ENCODE data around the gene TXLNA. TPM values are rescaled to one million over a fixed set of nuclear protein-coding genes. Genes with fewer than 3 reads are reported as not detected.
"Not testable (repeated sequence)": the region's sequence is repeated elsewhere in the genome, so short reads cannot be mapped to it uniquely, and the experiment has no call there.

The TXLNA gene
- total RNA-seq, 1 donor from 2014 or later = 59.7 TPM

DNA sequence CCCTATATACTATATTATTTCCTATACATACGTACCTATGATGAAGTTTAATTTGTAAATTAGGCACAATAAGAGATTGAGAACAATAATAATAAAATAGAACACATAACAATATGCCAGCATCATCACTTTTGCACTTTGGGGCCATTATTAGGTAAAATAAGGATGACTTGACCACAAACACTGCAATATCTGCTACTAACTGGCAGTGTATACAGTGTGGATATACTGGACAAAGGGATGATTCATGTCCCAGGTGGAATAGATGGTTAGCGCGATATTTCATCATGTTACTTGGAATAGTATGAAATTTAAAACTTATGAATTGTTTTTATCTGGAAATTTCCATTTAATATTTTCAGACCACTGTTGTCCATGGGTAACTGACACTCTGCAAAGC is 35.4 kb upstream of the TXLNA start:
- H3K36me3 Mint-ChIP-seq = peaks cover 20% of the 10 kb centered on the region
- peaks cover 11% of the 10 kb centered on the region for H3K4me1 Mint-ChIP-seq
- no peaks in the 10 kb centered on the region for H3K27me3 Mint-ChIP-seq (ENCODE audit: low read depth)
- peaks cover 15% of the 10 kb centered on the region for H3K9me3 Mint-ChIP-seq
- TF ChIP-seq, protein P1, sequence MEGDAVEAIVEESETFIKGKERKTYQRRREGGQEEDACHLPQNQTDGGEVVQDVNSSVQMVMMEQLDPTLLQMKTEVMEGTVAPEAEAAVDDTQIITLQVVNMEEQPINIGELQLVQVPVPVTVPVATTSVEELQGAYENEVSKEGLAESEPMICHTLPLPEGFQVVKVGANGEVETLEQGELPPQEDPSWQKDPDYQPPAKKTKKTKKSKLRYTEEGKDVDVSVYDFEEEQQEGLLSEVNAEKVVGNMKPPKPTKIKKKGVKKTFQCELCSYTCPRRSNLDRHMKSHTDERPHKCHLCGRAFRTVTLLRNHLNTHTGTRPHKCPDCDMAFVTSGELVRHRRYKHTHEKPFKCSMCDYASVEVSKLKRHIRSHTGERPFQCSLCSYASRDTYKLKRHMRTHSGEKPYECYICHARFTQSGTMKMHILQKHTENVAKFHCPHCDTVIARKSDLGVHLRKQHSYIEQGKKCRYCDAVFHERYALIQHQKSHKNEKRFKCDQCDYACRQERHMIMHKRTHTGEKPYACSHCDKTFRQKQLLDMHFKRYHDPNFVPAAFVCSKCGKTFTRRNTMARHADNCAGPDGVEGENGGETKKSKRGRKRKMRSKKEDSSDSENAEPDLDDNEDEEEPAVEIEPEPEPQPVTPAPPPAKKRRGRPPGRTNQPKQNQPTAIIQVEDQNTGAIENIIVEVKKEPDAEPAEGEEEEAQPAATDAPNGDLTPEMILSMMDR (IDR thresholded peaks at IDR 0.05; ENCODE audit: unreplicated experiment) = no peak
- H3K27ac Mint-ChIP-seq = peak overlapping the region; percentile 25
- no peak for DNase-seq (ENCODE audit: low spot score in 2 of 2, unreplicated experiment in 2 of 2)
- no peak overlapping the region for H3K4me3 Mint-ChIP-seq

DNA sequence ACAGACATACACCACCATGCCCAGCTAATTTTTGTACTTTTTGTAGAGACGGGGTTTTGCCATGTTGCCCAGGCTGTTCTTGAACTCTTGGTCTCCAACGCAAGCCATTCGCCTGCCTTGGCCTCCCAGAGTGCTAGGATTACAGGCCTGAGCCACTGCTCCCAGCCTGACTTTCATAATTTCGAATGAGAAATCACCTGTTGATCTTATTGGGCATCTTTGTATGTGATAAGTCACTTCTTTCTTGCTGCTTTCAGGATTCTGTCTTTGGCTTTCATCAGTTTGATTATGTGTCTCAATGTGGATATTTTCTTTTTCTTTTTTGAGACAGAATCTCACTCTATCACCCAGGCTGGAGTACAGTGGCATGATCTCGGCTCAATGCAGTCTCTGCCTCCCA is 31.7 kb upstream of the TXLNA start:
- not testable (repeated sequence) for H3K27me3 Mint-ChIP-seq (ENCODE audit: low read depth); H3K4me3 Mint-ChIP-seq; DNase-seq (ENCODE audit: low spot score in 2 of 2, unreplicated experiment in 2 of 2); H3K27ac Mint-ChIP-seq
- H3K36me3 Mint-ChIP-seq = peaks cover 21% of the 10 kb centered on the region
- peaks cover 16% of the 10 kb centered on the region for H3K9me3 Mint-ChIP-seq
- peaks cover 22% of the 10 kb centered on the region for H3K4me1 Mint-ChIP-seq

GRCh38 chr1:32150847-32151246 is 28.6 kb upstream of the TXLNA start:
- no peak for DNase-seq (ENCODE audit: low spot score in 2 of 2, unreplicated experiment in 2 of 2)
- H3K27ac Mint-ChIP-seq = peak overlapping the region; percentile 86
- no peaks in the 10 kb centered on the region for H3K27me3 Mint-ChIP-seq (ENCODE audit: low read depth)
- H3K4me1 Mint-ChIP-seq = peaks cover 21% of the 10 kb centered on the region
- TF ChIP-seq, protein P1 (IDR thresholded peaks at IDR 0.05; ENCODE audit: unreplicated experiment) = no peak
- H3K4me3 Mint-ChIP-seq = no peak overlapping the region
- peaks cover 21% of the 10 kb centered on the region for H3K36me3 Mint-ChIP-seq
- peaks cover 14% of the 10 kb centered on the region for H3K9me3 Mint-ChIP-seq

DNA sequence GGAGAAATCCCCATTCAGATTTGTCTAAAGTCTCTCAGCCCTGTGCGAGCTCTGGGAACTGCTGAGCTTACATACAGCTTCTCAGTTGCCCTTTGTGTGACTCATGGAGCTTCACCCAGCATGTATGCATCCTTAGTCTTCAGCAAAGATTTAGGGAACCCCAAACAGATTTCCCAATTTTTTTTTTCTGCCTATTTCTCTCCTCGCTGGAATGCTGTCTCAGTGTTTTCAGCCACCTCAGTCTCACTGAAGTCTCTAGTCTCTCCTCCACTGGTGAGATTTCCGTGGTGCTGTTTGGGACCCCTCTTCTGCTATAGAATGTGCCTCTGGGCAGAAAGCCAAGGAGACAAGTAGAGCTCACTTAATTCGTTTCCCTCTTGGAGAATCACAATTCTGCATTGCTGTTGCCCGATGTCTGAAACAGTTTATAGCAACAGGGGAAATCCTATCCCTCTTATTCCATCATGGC is 28.1 kb upstream of the TXLNA start:
- no peak for DNase-seq (ENCODE audit: low spot score in 2 of 2, unreplicated experiment in 2 of 2)
- peaks cover 21% of the 10 kb centered on the region for H3K4me1 Mint-ChIP-seq
- H3K36me3 Mint-ChIP-seq = peaks cover 23% of the 10 kb centered on the region
- H3K9me3 Mint-ChIP-seq = peaks cover 10% of the 10 kb centered on the region
- H3K27me3 Mint-ChIP-seq (ENCODE audit: low read depth) = no peaks in the 10 kb centered on the region
- TF ChIP-seq, protein P1 (IDR thresholded peaks at IDR 0.05; ENCODE audit: unreplicated experiment) = no peak
- peak overlapping the region; percentile 86 for H3K27ac Mint-ChIP-seq
- no peak overlapping the region for H3K4me3 Mint-ChIP-seq

DNA sequence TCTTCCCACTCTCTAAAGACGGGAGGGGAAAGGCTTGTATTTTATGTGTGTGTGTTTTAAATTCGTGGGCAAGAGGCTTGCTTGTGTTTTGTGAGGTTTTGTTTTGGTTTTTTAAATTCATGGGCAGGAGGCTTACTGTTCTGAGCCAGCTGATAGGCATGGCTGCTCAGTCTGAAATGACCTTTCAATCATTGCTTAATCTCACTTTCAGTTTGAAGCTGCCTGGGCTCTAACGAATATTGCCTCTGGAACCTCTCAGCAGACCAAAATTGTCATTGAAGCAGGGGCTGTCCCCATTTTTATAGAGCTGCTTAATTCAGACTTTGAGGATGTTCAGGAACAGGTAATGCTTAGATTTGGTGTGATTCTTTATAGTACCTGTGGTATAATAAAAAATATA is 20.3 kb upstream of the TXLNA start:
- TF ChIP-seq, protein P1 (IDR thresholded peaks at IDR 0.05; ENCODE audit: unreplicated experiment) = no peak
- Mint-ChIP-seq H3K27ac (no peak overlapping the region), H3K4me1 (no peaks in the 10 kb centered on the region), H3K9me3 (no peaks in the 10 kb centered on the region), H3K4me3 (no peak overlapping the region), H3K27me3 (ENCODE audit: low read depth) (no peaks in the 10 kb centered on the region), H3K36me3 (peaks cover 49% of the 10 kb centered on the region)
- DNase-seq (ENCODE audit: low spot score in 2 of 2, unreplicated experiment in 2 of 2) = no peak

DNA sequence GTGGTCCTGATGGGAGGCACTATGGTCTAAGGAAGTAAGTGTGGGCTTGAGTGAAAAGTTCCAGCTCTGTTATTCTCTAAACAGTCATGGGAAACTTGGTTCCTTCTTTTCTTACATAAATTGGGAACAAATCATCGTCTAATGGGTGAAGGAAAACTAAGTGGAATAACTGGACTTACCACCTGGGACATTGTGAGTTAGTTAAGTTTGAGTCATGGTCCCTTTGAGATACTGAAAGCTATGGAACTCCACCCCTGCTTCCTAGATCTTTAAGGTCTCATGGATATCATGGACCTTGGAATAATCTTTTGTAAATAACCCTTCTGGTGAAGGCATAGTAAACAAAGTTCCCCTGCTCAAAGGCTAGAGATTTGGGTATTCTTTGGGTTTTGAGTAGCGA is 16.1 kb upstream of the TXLNA start:
- Mint-ChIP-seq H3K4me3 (no peak overlapping the region), H3K27ac (no peak overlapping the region), H3K27me3 (ENCODE audit: low read depth) (no peaks in the 10 kb centered on the region), H3K9me3 (no peaks in the 10 kb centered on the region), H3K4me1 (no peaks in the 10 kb centered on the region), H3K36me3 (peaks cover 49% of the 10 kb centered on the region)
- no peak for DNase-seq (ENCODE audit: low spot score in 2 of 2, unreplicated experiment in 2 of 2)
- TF ChIP-seq, protein P1 (IDR thresholded peaks at IDR 0.05; ENCODE audit: unreplicated experiment) = no peak

DNA sequence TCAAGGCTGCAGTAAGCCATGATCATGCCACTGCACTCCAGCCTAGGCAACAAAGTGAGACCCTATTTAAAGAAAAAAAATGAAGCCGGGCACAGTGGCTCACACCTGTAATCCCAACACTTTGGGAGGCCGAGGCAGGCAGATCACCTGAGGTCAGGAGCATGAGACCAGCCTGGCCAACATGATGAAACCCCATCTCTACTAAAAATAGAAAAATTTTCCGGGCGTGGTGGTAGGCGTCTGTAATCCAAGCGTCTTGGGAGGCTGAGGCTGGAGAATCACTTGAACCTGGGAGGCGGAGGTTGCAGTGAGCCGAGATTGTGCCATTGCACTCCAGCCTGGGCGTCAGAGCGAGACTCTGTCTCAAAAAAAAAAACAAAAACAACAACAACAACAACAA is 13.8 kb upstream of the TXLNA start:
- H3K36me3 Mint-ChIP-seq = peaks cover 54% of the 10 kb centered on the region
- H3K4me1 Mint-ChIP-seq; H3K27me3 Mint-ChIP-seq (ENCODE audit: low read depth); DNase-seq (ENCODE audit: low spot score in 2 of 2, unreplicated experiment in 2 of 2); H3K9me3 Mint-ChIP-seq; H3K4me3 Mint-ChIP-seq; H3K27ac Mint-ChIP-seq: not testable (repeated sequence)

Measured in mesothelial cell of epicardium (in vitro differentiated cells).